Uterus (tissue), 4 donors: ENCODE data around the gene RAD51D. TPM values are rescaled to one million over a fixed set of nuclear protein-coding genes. Genes with fewer than 3 reads are reported as not detected.

Experiments
- DNase-seq, 2 donors: peaks; one replicate each; pipeline ENCODE4 v3.0.0-alpha.2; 2019 to 2020
- H3K27ac ChIP-seq, 2 donors: fragments of 200-600 bp; sonication (generic); 1 replicate in 1 of 2; 2 replicates in 1 of 2; pipeline ENCODE4 v1.5.1; 2016 to 2018
- H3K27me3 ChIP-seq, 2 donors: fragments of 200-600 bp; sonication (generic); one replicate each; pipeline ENCODE4 v1.5.1; 2018 to 2019; ENCODE audit warnings: control low read depth in 1 of 2
- H3K36me3 ChIP-seq, 2 donors: fragments of 200-600 bp; sonication (generic); one replicate each; pipeline ENCODE4 v1.5.1; 2019; ENCODE audit warnings: control low read depth in 1 of 2
- H3K4me1 ChIP-seq, 2 donors: fragments of 200-600 bp; sonication (generic); one replicate each; pipeline ENCODE4 v1.5.1; 2018 to 2019; ENCODE audit warnings: control low read depth in 1 of 2
- H3K4me3 ChIP-seq, 2 donors: fragments of 200-600 bp; sonication (generic); 1 replicate in 1 of 2; 2 replicates in 1 of 2; pipeline ENCODE4 v1.5.1; 2018 to 2019; ENCODE audit warnings: mild to moderate bottlenecking in 1 of 2
- H3K9me3 ChIP-seq, 2 donors: fragments of 200-600 bp; sonication (generic); one replicate each; pipeline ENCODE4 v1.5.1; 2019; ENCODE audit warnings: control low read depth in 1 of 2
- POLR2A ChIP-seq, 2 donors: fragments of 450-650 bp; IDR thresholded peaks; one replicate each; pipeline ENCODE4 v1.6.1; 2016; ENCODE audit warnings: antibody characterized with exemption in 2 of 2, mild to moderate bottlenecking in 1 of 2, moderate library complexity in 1 of 2
- intact Hi-C: fragments of 100-400 bp; cut with DNase I; formaldehyde crosslinking; loops from one replicate; pipeline ENCODE4 v1.15.1; 2023; ENCODE audit warnings: low total_unique reads
- total RNA-seq, 4 donors: library from RNA; depleted of rRNA in 3 of 4; stranded (reverse); fragments of >200 nt in 3 of 4; gene quantifications; one replicate each; pipeline versions ENCODE4 v1.1.0 to v1.2.4, GENCODE V29; 2014 to 2023
- TF ChIP-seq, protein P1 (sequence below), 4 experiments: fragments of 200-600 bp in 2 of 4; fragments of 450-650 bp in 2 of 4; sonication (generic) in 2 of 4; IDR thresholded peaks; one replicate each; pipeline ENCODE4 v1.5.1; 2016 to 2019; ENCODE audit warnings: antibody characterized with exemption in 4 of 4, mild to moderate bottlenecking in 2 of 4, moderate library complexity in 1 of 4
- donor health status: DM: yes; HTN: yes; CAD: no.

RAD51D gene
- total RNA-seq, 4 donors from 2014 or later: 0.29 to 17.4 (median 7.6) TPM

DNA sequence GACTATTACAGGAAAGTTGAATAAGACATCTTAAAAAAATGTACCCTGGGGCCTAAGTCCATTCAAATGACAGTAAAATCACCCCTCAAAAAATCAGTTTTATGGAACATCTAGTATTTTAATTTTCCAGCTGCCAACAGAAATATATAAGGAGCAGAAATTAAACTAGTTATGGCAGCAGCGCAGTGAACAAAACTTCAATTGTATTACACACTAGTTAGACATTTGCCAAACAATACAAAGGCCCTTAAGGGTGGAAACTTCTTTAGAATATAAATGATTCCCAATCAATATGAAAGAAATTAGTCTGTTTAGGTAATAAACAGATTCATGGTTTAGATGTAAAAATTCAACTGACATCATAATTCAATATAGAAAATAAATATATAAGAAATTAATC is 38.0 kb downstream of the RAD51D start:
- Histone ChIP-seq H3K4me1 (peaks cover 0 to 4% of the 10 kb centered on the region in 2 donors), H3K36me3 (no peaks in the 10 kb centered on the region), H3K27ac (no peak overlapping the region), H3K27me3 (no peaks in the 10 kb centered on the region), H3K4me3 (no peak overlapping the region), H3K9me3 (no peaks in the 10 kb centered on the region)
- intact Hi-C loops: no loop called here
- no peak for TF ChIP-seq POLR2A (IDR thresholded peaks at IDR 0.05)
- TF ChIP-seq, protein P1, sequence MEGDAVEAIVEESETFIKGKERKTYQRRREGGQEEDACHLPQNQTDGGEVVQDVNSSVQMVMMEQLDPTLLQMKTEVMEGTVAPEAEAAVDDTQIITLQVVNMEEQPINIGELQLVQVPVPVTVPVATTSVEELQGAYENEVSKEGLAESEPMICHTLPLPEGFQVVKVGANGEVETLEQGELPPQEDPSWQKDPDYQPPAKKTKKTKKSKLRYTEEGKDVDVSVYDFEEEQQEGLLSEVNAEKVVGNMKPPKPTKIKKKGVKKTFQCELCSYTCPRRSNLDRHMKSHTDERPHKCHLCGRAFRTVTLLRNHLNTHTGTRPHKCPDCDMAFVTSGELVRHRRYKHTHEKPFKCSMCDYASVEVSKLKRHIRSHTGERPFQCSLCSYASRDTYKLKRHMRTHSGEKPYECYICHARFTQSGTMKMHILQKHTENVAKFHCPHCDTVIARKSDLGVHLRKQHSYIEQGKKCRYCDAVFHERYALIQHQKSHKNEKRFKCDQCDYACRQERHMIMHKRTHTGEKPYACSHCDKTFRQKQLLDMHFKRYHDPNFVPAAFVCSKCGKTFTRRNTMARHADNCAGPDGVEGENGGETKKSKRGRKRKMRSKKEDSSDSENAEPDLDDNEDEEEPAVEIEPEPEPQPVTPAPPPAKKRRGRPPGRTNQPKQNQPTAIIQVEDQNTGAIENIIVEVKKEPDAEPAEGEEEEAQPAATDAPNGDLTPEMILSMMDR (IDR thresholded peaks at IDR 0.05): no peak
- no peak for DNase-seq

DNA sequence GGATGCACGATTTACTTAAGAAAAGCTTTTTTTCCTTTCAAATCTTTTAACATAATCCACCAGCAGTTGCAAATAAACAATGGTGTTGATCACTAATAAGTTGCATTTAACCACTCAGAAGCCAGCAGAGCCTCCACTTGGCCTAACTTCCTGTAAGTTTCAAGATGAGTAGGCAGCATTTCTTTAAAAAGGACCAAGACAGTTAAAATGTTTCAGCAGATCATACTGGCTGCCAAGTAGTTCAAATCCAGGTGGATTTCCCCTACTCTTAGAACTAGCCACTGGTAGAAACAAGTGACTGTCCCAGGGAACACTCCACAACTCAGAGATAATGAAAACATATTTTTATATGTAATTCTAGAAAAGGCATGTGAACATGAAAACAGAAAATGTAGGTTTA is 39.1 kb downstream of the RAD51D start:
- Histone ChIP-seq H3K36me3 (no peaks in the 10 kb centered on the region), H3K27me3 (no peaks in the 10 kb centered on the region), H3K4me1 (peaks cover 0 to 4% of the 10 kb centered on the region in 2 donors), H3K9me3 (no peaks in the 10 kb centered on the region), H3K4me3 (no peak overlapping the region), H3K27ac (no peak overlapping the region)
- intact Hi-C loops: no loop called here
- no peak for DNase-seq
- TF ChIP-seq, protein P1 (IDR thresholded peaks at IDR 0.05): no peak
- TF ChIP-seq POLR2A (IDR thresholded peaks at IDR 0.05): no peak

DNA sequence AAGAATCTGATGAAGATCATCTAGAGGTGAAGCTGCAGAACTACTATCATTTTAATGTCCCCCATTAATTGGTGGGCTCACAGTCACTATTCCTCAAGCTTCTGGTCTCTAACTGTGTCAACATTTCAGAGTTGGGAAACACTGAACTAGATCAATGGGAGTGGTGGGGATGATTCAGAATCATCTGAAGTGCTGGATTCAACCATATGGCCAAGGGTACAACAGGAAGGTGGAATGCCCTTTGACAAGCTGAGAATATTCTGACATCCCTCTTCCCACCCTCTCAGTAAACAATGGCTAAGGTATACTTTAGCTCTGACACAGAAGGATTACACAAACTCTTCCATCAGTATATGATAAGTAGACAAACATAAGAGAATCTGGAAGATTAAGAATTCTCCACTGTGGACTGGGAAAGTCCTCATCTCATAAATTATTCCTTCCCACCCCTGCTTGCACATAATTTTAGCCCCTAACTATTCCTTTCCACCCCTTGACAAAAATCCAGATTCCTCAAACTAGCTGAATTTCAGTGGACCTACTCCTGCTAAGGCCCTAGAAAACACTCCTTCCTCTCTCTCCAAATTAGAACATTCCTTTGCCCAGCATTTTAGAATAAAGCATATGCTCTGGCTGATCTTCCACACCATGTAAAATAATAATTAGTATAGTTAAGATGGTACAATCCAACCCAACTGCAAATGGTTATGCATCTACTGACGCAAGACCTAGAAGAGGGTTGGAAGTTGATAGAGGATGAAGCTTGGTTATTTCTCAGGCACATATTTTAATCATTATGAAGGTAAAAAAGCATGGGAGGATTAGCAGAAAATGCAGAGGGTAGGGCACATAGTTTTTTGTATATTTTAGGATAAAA is 39.9 kb downstream of the RAD51D start:
- H3K4me3 ChIP-seq: no peak overlapping the region
- H3K4me1 ChIP-seq: peaks cover 0 to 4% of the 10 kb centered on the region in 2 donors
- TF ChIP-seq, protein P1 (IDR thresholded peaks at IDR 0.05): no peak
- TF ChIP-seq POLR2A (IDR thresholded peaks at IDR 0.05): no peak
- no peak overlapping the region for H3K27ac ChIP-seq
- H3K27me3 ChIP-seq: no peaks in the 10 kb centered on the region
- intact Hi-C loops: no loop called here
- H3K36me3 ChIP-seq: no peaks in the 10 kb centered on the region
- no peaks in the 10 kb centered on the region for H3K9me3 ChIP-seq
- DNase-seq: no peak

DNA sequence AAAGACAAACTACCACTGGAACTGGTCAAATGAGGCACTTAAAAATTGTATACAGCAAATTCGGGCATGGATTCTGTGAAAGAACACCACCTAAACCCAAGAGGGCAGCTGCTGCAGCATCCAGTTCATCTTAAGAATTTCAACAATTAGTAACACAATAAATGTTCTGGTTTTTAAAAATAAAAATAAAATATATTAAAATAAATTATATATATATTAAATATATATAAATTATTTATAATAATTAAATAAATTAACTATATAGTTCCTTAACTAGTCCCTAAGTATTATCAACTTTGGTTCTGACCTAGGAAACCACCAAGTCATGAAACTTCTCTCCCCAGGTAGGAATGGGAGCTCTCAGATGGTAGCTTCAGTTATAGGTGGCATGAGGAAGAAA is 42.8 kb downstream of the RAD51D start:
- DNase-seq: no peak
- no peak overlapping the region for H3K27ac ChIP-seq
- no peaks in the 10 kb centered on the region for H3K9me3 ChIP-seq
- intact Hi-C loops: no loop called here
- no peak overlapping the region for H3K4me3 ChIP-seq
- no peaks in the 10 kb centered on the region for H3K27me3 ChIP-seq
- H3K36me3 ChIP-seq: no peaks in the 10 kb centered on the region
- peaks cover 0 to 4% of the 10 kb centered on the region in 2 donors for H3K4me1 ChIP-seq
- TF ChIP-seq POLR2A (IDR thresholded peaks at IDR 0.05): no peak
- TF ChIP-seq, protein P1 (IDR thresholded peaks at IDR 0.05): no peak
